CD4-positive, alpha-beta T cell treated with Interleukin-21 for 1 hour (primary cell): ENCODE results near the gene GNPDA2.

Source experiments
- DNase-seq: peaks from one replicate; pipeline ENCODE4 v3.0.0-alpha.2; 2020

GNPDA2 gene

GRCh38 chr4:44678094-44679041 is 48.0 kb downstream of the GNPDA2 start, which contains the start of gene GUF1:
Gene GUF1, plus strand, starts transcription at chr4:44678420. Its CDS starts 203 bp downstream, at chr4:44678623.
- DNase-seq = peak; percentile 90

GRCh38 chr4:44675366-44675765 is 51.0 kb downstream of the GNPDA2 start:
- no peak for DNase-seq

- DNase-seq = no peak
Measured at GRCh38 chr4:44674471-44674870, 51.9 kb downstream of the GNPDA2 start.

GRCh38 chr4:44671636-44672035 is 54.7 kb downstream of the GNPDA2 start:
- no peak for DNase-seq

GRCh38 chr4:44670506-44671199 is 55.7 kb downstream of the GNPDA2 start:
- no peak for DNase-seq

- DNase-seq = no peak
Measured at GRCh38 chr4:44668526-44668925, 57.8 kb downstream of the GNPDA2 start.

GRCh38 chr4:44663539-44664263 is 62.7 kb downstream of the GNPDA2 start:
- DNase-seq = no peak

GRCh38 chr4:44662623-44663005 is 63.7 kb downstream of the GNPDA2 start:
- no peak for DNase-seq

GRCh38 chr4:44661940-44662622 is 64.3 kb downstream of the GNPDA2 start:
- DNase-seq = no peak

- DNase-seq = no peak
Measured at GRCh38 chr4:44660396-44660795, 66.0 kb downstream of the GNPDA2 start.

- DNase-seq = no peak
Measured at GRCh38 chr4:44652002-44652401, 74.4 kb downstream of the GNPDA2 start.
